Natural killer cell (primary cell): ENCODE results near the gene SETD3. TPM values are rescaled to one million over a fixed set of nuclear protein-coding genes. Genes with fewer than 3 reads are reported as not detected.
"Not testable (repeated sequence)": the region's sequence is repeated elsewhere in the genome, so short reads cannot be mapped to it uniquely, and the experiment has no call there.

Source experiments
- ATAC-seq, 3 donors: fragments of 150-1000 bp in 2 of 3; fragments of 200-7000 bp in 1 of 3; cut with Tn5 transposase; 1 replicate in 1 of 3; 2 replicates in 2 of 3; pipeline ENCODE4 v1.10.0; 2021; ENCODE audit warnings: mild to moderate bottlenecking in 2 of 3, moderate library complexity in 2 of 3
- DNase-seq, 2 donors: peaks; one replicate each; pipeline versions ENCODE4 v3.0.0 to v3.0.0-alpha.2; 2013 to 2021; ENCODE audit warnings: mixed read lengths in 1 of 2
- H3K27ac ChIP-seq: one replicate; pipeline ENCODE4 v1.5.1; 2013; ENCODE audit warnings: mild to moderate bottlenecking, low read length
- H3K27me3 ChIP-seq: one replicate; pipeline ENCODE4 v1.6.1; 2013; ENCODE audit warnings: low read length; ENCODE audit not compliant: control insufficient read depth, insufficient read depth
- H3K36me3 ChIP-seq: one replicate; pipeline ENCODE4 v1.6.1; 2013; ENCODE audit warnings: low read length; ENCODE audit not compliant: control insufficient read depth, insufficient read depth
- H3K4me1 ChIP-seq: one replicate; pipeline ENCODE4 v1.6.1; 2013; ENCODE audit warnings: low read length; ENCODE audit not compliant: control insufficient read depth, insufficient read depth
- H3K4me3 ChIP-seq: one replicate; pipeline ENCODE4 v1.5.1; 2013; ENCODE audit warnings: low read length
- H3K9me3 ChIP-seq: one replicate; pipeline ENCODE4 v1.6.1; 2013; ENCODE audit warnings: low read length; ENCODE audit not compliant: control insufficient read depth, insufficient read depth
- H3K27ac Mint-ChIP-seq, 2 donors: one replicate each; pipeline ENCODE4 v1.8.0; 2022; ENCODE audit warnings: mild to moderate bottlenecking in 2 of 2, mixed read lengths in 2 of 2, moderate library complexity in 1 of 2
- H3K27me3 Mint-ChIP-seq, 2 donors: one replicate each; pipeline ENCODE4 v1.8.0; 2022; ENCODE audit warnings: low read depth in 2 of 2, mixed read lengths in 2 of 2
- H3K36me3 Mint-ChIP-seq: one replicate; pipeline ENCODE4 v1.8.0; 2022; ENCODE audit warnings: mixed read lengths
- H3K4me1 Mint-ChIP-seq, 2 donors: one replicate each; pipeline ENCODE4 v1.8.0; 2022; ENCODE audit warnings: mixed read lengths in 2 of 2
- H3K4me3 Mint-ChIP-seq: one replicate; pipeline ENCODE4 v1.8.0; 2022; ENCODE audit warnings: mild to moderate bottlenecking, moderate library complexity, mixed read lengths
- H3K9me3 Mint-ChIP-seq, 2 donors: one replicate each; pipeline ENCODE4 v1.8.0; 2022; ENCODE audit warnings: mixed read lengths in 2 of 2
- WGBS: methylation state at CpG from one replicate; pipeline ENCODE4 v1.1.7; 2013; ENCODE audit warnings: missing lambda C conversion rate; ENCODE audit not compliant: insufficient coverage; 5-methylcytosine and 5-hydroxymethylcytosine counted together
- intact Hi-C: fragments of 100-400 bp; cut with micrococcal nuclease; formaldehyde crosslinking; loops from one replicate; pipeline ENCODE4 v1.14.2; 2022
- total RNA-seq, 4 donors: library from RNA; stranded (reverse); fragments of 120-200 nt in 1 of 4; gene quantifications; one replicate each; pipeline versions ENCODE4 v1.2.3 to v1.2.4, GENCODE V29; 2013 to 2022
- TF ChIP-seq, protein P1 (sequence below): fragments of 200-600 bp; IDR thresholded peaks from one replicate; pipeline ENCODE4 v1.8.0; 2022; ENCODE audit warnings: antibody characterized with exemption

SETD3 gene
- total RNA-seq, 3 donors from 2014 or later (not counting 1 experiment from before 2014, with no cell fraction given) = 111 to 160 (median 137) TPM

DNA sequence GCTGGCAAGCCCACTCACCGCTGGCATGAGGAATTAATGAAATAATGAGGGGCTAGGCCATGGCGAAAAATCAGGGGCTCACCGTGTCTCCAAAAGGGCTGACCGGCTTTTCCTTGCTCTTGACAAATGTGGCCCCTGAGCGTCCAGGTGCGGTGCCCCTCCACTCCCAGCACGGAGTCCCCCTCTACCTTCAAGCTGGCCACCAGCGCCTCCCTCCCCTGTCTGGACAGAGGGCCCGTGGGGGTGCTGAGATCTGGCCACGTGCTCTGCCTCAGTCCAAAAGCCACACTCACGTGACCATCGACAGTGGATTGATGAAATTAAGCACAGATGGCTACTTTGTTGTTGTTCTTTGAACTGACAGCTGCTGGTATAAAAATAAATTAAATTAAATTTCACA lies 129.9 kb downstream of the SETD3 start:
- WGBS = 93% methylated on average over 9 of the region's 12 CpGs
- Histone ChIP-seq H3K27ac (no peak overlapping the region), H3K4me1 (no peaks in the 10 kb centered on the region), H3K4me3 (no peak overlapping the region), H3K27me3 (no peaks in the 10 kb centered on the region), H3K9me3 (no peaks in the 10 kb centered on the region), H3K36me3 (no peaks in the 10 kb centered on the region)
- Mint-ChIP-seq H3K36me3 (no peaks in the 10 kb centered on the region), H3K27ac (no peak overlapping the region), H3K9me3 (no peaks in the 10 kb centered on the region), H3K4me1 (peaks cover 0 to 13% of the 10 kb centered on the region in 2 donors), H3K4me3 (no peak overlapping the region), H3K27me3 (peaks cover 0 to 9% of the 10 kb centered on the region in 2 donors)
- intact Hi-C loops = no loop called here
- DNase-seq = no peak
- TF ChIP-seq, protein P1, sequence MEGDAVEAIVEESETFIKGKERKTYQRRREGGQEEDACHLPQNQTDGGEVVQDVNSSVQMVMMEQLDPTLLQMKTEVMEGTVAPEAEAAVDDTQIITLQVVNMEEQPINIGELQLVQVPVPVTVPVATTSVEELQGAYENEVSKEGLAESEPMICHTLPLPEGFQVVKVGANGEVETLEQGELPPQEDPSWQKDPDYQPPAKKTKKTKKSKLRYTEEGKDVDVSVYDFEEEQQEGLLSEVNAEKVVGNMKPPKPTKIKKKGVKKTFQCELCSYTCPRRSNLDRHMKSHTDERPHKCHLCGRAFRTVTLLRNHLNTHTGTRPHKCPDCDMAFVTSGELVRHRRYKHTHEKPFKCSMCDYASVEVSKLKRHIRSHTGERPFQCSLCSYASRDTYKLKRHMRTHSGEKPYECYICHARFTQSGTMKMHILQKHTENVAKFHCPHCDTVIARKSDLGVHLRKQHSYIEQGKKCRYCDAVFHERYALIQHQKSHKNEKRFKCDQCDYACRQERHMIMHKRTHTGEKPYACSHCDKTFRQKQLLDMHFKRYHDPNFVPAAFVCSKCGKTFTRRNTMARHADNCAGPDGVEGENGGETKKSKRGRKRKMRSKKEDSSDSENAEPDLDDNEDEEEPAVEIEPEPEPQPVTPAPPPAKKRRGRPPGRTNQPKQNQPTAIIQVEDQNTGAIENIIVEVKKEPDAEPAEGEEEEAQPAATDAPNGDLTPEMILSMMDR = no peak
- ATAC-seq = no peak

DNA sequence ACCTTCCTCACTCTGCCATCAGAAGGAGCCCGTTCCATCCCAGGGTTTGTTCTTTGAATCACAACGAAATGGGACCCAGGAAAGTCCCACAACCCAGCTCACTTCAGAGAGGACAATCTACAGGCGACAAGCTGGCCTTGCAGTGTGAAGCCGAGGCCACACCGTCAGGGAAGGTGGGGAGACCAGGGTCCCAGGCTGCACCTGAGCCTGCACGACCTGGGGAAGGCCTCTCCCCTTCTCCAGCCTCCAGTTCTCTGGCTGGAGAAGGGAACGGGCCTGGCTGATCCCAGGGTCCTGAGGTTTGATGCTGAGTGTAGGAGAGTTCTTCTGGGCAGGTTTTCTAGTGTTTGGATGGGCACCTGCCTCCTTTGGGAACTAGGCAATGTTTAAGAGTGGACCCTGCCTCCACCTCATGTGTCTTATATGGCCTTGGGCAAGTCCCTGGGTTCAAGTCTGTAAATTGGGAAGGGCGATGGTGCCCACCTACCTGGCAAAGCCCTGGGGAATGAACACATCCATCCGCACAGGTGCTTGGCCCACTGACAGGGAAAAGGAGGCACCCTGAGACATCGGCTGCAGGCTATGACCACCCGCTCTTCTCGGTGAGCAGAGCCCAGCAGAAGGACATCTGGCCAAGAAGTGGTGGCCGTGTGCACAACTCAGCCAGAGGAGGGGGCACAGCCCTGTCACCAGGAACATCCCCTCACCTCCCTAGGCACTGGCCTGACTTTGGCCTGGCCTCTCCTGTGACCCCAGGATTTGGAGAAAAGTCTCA lies 130.8 kb downstream of the SETD3 start:
- DNase-seq (no peak), ATAC-seq (no peak)
- WGBS = 87% methylated on average over 13 of the region's 13 CpGs
- Mint-ChIP-seq H3K36me3 (no peaks in the 10 kb centered on the region), H3K27me3 (peaks cover 0 to 12% of the 10 kb centered on the region in 2 donors), H3K27ac (no peak overlapping the region), H3K4me3 (no peak overlapping the region), H3K4me1 (peaks cover 0 to 15% of the 10 kb centered on the region in 2 donors), H3K9me3 (no peaks in the 10 kb centered on the region)
- Histone ChIP-seq H3K4me3 (no peak overlapping the region), H3K4me1 (no peaks in the 10 kb centered on the region), H3K27ac (no peak overlapping the region), H3K27me3 (no peaks in the 10 kb centered on the region), H3K36me3 (no peaks in the 10 kb centered on the region), H3K9me3 (no peaks in the 10 kb centered on the region)
- intact Hi-C loops = no loop called here
- TF ChIP-seq, protein P1 = no peak

DNA sequence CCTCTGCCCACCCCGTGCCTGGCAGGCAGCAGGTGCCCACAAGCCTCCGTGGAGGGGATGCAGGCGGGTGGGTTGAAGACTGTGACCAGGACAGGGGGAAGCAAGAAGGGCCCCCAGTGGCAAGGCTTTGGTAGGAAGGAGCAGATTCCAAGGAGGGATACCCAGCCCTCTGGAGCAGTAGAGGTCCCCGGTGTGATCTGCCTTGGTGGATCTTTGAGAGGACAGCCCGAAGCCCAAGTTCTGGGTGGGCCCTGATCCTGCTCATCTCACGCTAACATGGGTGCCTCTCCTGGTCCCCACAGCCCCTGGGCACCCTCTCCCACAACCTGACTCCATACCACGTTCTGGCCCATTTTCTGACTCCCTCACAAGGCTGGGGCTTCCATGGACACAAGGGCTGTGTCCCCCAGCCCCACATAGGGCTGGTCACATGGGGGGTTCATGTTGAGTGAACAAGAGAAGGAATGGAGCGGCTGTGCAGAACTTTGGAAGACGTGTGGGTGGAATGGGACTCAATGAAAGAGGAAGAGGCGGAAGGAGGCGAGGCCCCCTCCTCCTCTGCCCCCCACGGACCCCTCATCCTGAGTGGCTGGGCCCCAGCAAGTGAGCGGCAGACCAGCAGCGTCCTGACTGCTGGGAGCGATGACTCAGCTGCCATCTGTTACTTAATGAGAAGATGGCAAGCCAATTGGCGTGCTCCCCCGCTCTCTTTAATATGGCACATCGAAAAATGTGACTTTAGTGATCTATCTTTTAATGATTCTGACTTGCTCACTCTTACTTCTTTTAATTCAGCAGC lies 131.6 kb downstream of the SETD3 start:
- TF ChIP-seq, protein P1 = no peak
- ATAC-seq = no peak
- Mint-ChIP-seq H3K4me3 (no peak overlapping the region), H3K27ac (peak overlapping the region in 1 of 2 donors; percentile 35), H3K9me3 (no peaks in the 10 kb centered on the region), H3K27me3 (peaks cover 0 to 12% of the 10 kb centered on the region in 2 donors), H3K36me3 (no peaks in the 10 kb centered on the region), H3K4me1 (peaks cover 0 to 15% of the 10 kb centered on the region in 2 donors)
- Histone ChIP-seq H3K4me1 (no peaks in the 10 kb centered on the region), H3K4me3 (no peak overlapping the region), H3K9me3 (no peaks in the 10 kb centered on the region), H3K36me3 (no peaks in the 10 kb centered on the region), H3K27me3 (no peaks in the 10 kb centered on the region), H3K27ac (no peak overlapping the region)
- WGBS = 79% methylated on average over 18 of the region's 18 CpGs
- intact Hi-C loops = no loop called here
- no peak for DNase-seq

DNA sequence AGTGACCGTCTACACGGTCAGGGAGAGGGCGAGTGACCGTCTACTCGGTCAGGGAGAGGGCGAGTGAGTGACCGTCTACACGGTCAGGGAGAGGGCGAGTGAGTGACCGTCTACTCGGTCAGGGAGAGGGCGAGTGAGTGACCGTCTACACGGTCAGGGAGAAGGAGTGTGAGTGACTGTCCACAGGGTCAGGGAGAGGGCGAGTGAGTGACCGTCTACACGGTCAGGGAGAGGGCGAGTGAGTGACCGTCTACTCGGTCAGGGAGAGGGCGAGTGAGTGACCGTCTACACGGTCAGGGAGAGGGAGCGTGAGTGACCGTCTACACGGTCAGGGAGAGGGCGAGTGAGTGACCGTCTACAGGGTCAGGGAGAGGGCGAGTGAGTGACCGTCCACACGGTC lies 132.4 kb downstream of the SETD3 start:
- H3K4me3 ChIP-seq, H3K9me3 Mint-ChIP-seq, H3K36me3 Mint-ChIP-seq, DNase-seq, intact Hi-C loops, H3K27ac ChIP-seq, ATAC-seq, H3K4me3 Mint-ChIP-seq, H3K9me3 ChIP-seq, H3K27me3 ChIP-seq, H3K36me3 ChIP-seq, H3K4me1 ChIP-seq: not testable (repeated sequence)
- WGBS = 92% methylated on average over 31 of the region's 31 CpGs
- H3K4me1 Mint-ChIP-seq = peaks cover 0 to 15% of the 10 kb centered on the region in 2 donors
- peak overlapping the region in 1 of 2 donors; percentile 35 for H3K27ac Mint-ChIP-seq
- peaks cover 0 to 12% of the 10 kb centered on the region in 2 donors for H3K27me3 Mint-ChIP-seq
